GM19438 (cell line): ENCODE measurements around the gene PACSIN2.
"Not testable (repeated sequence)": the region's sequence is repeated elsewhere in the genome, so short reads cannot be mapped to it uniquely, and the experiment has no call there.

Source experiments
- ATAC-seq: cut with Tn5 transposase; IDR thresholded peaks from one replicate; pipeline ENCODE4 v1.9.1; 2021; ENCODE audit warnings: low read depth; ENCODE audit not compliant: unreplicated experiment

Gene PACSIN2

DNA sequence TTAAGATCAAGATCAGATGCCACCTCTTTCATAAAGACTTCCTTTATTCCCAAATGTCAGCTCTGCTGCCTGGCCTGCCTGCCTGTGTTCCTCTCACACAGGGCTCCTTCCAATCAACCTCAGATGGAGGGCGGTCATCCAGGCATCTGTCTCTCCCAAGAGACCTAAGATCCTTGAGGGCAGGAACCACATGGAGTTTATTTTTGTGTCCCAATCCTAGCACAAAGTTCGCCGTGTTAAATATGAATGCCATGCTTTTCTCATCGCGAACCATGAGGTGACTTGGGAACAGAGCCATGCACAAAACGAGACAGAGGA is 85.2 kb downstream of the PACSIN2 start:
- ATAC-seq, result no peak

DNA sequence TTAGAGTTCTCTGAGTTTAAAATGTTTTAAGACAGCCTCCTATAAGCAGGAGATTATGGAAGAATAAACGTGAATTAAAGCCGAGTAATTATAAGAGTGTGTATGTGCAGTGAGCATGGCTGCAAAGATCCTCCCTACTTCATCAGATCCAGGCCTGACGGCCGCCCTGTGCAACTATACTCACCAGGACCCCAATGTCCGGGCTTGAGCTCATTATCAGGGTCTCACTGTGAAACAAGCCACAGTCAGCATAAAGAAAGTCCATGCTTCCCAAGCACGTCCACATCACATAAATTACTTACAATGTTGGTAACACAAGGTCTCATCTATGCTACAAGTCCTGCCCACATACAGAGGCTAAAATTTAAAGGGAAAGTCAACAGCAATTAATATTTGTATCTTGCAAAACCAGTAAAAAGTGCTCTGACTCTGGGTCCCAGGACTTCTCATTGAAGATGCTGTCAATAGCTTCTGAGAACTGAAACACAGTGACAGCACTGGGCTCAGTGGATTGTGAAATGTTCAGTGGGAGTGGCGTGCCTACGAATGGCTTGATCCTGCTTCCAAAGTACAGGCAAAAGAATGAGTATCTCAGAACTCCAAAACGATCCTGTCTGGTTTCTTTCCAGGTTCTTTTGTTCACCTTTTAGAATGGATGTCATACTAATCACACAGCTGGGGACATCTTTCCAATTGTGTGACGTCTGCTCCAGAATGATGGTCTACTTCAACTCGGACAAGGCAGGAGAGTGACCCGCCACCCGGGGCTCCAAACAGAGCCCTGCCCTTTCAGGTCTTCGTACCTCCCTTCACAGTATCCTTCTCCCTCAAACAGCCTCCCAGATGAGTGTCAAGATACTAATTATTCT is 85.7 kb downstream of the PACSIN2 start:
- no peak for ATAC-seq

DNA sequence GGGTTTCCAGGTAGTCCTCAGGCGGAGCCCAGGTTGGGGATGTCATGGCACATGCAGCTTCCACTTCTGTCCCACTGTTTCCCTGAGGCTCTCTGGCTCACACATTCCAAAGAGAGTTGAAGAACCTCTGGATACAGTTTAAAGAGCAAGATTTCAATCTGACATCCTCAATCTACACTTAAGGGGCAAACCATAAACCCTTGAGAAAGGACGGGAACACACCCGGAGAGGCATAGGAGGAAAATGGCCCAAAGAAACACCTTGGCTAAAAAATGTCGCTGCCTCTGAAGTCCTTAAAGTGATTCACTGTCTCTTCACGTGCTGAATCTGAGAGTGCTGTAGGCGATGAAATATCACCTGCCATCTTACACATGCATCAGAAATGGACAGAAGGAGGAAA is 87.0 kb downstream of the PACSIN2 start:
- ATAC-seq, result no peak

DNA sequence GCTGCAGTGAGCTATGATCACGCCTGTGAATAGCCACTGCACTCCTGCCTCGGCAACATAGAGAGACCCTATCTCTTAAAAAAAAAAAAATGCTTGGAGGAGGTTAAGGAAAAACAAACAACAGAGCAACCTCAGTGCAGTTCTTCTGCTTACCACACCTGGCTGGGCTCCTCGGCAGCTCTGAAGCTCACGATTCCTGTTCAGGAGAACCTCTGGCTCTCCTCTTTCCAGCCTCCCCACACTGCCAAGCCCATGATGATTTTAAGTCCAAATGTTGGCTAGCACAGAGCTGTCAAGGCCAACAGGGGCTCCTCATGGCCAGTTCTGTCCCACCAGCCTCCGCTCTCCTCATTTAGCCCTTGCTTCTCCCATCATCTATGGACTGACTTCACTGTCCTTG is 88.2 kb downstream of the PACSIN2 start:
- no peak for ATAC-seq

DNA sequence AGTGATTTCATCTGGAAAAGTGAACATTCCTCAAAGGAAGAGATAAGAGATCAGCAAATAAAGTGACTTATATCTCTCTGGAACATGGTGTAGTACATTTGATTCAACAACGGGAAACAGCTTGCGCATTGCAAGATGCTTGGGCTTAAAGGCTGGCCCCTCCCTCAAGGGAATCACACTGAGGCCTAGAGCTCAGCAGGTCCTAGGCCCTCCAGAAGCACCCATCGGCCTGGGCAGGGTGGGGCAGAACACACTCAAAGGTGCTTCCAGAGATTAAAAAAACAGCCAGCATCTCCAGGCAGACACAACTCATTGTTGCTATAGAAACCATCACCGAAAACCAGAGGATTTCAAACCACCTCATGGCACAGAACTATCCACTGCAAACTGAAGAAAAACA is 88.8 kb downstream of the PACSIN2 start:
- ATAC-seq, result no peak

DNA sequence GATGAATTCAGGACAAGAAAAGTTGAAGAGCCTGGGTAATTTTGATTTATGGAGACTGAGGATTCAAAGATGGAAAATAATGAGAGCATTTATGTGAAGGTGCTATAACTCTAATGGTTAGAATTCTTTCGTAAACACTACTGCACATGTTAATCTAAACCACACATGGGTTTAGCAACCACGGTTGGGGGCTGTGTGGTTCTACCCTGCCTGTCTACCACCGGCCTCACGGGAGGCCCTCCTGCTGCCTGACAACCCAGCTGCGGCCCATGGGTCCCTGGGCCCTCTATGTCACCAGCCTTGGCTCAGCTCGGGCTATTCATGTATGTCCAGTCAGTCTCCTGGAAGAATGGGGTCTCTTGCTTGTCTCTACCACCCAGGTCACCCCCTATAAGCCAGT is 89.4 kb downstream of the PACSIN2 start:
- no peak for ATAC-seq

DNA sequence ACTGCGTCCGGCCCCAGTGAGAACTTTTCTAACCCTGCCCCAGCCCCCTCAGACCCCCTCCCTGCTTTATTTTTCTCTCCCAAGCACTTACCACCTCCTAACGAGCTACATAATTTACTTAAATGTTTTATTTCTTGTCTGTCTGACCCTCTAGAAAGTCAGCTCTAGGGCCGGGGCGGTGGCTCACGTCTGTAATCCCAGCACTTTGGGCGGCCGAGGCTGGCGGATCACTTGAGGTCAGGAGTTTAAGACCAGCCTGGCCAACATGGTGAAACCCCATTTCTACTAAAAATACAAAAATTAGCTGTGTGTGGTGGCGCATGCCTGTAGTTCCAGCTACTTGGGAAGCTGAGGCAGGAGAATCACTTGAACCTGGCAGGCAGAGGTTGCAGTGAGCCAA is 89.9 kb downstream of the PACSIN2 start:
- not testable (repeated sequence) for ATAC-seq

DNA sequence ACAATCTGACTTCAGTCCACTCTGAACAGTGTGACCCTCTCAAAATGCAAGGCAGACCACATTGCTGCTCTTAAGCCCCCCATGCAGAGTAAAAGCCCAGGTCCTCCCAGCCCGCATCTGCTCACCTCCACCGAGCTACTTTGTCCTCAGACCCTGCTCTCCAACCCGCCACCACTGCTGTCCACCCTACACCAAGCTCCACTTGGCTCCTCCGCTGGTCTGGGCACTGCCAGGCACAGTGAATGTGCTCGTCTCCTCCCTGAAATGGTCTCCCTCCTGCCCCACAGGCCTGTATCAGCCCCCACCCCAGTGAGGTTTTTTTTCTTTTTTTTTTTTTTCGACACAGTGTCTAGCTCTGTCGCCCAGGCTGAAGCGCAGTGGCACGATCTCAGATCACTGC is 90.5 kb downstream of the PACSIN2 start:
- no peak for ATAC-seq

DNA sequence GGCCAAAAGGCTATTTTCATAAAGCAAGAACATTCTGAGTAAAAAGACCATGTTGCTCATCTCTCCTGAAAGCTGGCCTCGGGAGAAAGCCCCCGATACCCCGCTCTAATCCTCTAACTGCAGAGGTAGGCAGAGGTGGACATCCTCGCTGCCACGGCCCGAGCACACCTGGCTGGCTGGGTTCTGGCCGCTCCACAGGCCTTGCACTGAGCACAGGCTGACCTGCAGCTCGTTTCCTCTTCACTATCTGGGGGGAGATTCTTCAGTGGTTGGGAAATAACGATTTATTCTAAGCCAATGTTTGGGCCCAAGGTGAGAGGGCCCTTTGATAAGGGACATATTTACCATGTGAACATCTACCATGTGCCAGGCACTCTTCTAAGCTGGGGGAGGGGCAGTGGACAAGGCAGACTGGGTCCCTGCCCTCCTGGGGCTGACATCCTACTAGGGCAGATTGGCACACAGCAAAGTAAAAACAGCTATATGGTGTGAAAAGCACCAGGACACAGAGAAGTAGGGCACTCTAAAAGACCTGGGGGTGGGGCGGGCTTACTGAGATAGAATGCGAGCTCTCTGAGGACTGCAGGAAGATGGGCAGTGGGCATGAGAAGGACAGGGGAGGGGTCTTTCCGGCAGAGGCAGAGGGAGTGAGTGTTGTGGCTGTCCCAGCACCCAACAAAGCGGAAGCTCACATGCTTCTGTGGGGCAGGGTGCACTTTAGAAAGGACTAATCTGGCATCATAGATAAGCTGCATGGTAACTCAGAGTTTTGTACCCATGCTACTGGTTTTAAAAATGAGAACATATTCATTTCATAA is 92.4 kb downstream of the PACSIN2 start:
- ATAC-seq, result no peak

DNA sequence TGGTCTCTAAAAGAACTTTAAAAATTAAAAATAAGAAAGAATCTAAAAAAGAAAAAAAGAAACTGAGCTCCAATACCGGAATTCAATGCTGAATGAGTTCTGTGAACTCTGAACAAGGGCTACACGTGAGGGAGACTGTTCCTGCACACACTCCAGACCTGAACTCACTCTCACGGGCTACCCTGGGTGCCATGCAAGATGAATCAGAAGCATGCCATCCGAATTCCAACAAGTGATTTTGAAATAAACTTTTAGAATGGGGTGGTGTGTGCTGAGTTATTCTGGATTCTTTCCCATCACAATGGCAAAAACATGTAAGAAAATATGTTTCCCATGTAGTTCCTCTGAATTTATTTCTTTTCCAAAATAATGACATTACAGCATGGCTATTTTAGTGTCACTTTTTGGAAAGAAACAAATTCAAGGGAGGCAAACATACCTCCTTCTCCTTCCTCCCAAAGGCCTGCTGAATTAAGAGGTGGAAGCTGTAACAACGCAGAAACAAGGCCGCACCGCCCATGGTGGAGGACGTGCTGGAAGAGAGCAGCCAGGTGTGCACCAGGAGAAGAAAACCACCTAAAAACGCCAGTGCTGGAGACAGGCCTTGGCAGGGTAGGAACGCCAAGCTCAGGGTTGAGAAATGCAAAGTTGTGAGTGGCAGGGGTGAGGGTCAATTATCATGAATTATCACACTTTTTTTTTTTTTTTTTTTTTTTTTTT is 94.7 kb downstream of the PACSIN2 start:
- no peak for ATAC-seq

DNA sequence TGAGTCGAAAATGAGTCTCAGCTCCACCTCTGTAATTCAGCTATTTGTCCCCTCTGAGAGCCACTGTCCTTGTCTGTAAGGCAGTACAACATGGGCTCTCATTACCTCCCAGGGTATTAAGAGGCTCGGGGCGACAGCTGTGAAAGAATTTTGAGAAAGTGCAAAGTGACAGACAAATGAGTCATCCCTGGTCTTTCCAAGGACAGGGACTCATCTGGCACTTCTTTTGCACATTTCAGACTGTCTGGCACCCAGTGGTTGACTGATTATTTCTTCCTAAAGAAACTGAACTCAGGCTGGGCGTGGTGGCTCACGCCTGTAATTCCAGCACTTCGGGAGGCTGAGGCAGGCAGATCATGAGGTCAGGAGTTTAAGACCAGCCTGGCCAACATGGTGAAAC is 95.8 kb downstream of the PACSIN2 start:
- ATAC-seq, result no peak

DNA sequence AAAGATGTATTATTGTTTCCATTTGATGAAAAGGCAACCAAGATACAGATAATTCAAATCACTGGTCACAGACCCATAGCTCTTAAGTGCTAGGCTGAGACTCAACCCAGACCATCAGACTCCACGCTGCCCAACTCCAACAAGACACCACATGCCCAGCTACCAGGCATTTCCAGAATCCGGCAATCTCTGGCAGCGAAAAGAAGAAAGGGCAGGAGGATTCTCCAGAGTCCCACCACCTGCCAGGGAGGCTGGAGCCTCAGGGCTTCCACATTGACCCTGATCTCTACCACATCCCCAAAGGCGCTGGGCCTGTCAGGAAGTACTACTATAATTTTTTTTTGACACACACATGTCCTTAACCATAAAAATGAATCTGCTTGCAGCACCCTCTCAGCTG is 96.4 kb downstream of the PACSIN2 start:
- ATAC-seq, result no peak

DNA sequence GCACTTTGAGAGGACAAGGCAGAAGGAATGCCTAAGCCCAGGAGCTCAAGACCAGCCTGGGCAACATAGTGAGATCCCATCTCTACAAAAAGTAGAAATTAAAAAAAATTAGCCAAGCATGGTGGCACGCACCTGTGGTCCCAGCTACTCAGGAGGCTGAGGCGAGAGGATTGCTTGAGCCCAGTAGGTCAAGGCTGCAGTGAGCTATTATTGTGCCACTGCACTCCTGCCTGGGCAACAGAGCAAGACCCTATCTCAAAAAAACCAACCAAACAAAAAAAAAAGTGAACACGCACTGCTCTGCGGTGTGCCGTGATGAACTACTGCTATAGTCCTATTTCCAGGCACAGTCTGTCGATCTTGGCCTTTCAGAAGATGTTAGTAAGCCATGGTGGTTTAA is 97.6 kb downstream of the PACSIN2 start:
- not testable (repeated sequence) for ATAC-seq

DNA sequence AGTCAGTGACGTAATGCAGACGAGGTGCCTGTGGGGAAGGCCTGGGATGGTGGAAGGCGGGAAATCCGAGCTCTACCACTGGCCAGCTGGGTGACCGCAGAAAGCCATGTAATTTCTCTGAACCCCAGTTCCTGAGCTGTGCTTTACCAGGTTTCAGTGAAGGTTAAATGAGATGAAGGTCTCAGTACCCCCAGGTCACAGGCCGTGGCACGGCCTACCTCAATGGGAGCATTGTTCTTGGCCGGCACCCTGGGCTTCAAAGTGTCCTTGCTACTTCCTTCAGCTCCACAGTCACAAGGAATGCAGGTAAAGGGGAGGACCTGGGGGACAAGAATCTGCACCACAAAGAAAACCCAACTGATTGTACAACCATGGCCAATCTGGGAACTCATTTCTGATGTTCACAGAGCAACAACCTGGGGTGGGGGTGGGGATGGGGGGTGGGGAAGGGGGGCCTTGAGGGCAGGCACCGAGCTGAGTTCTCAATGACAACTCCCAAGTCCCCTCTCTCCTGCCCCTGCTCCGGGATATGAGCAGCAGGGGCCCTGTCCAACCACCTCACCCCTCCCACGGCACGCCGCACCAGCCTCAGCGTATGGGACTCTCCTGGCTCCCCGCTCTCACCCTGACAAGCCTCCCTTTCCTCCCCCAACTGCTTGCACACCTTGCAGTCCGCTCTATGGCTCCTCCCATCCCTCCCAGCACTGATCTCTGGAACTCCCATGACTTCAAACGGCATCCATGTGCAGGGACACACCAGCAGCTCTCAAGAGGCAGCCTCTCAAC is 98.8 kb downstream of the PACSIN2 start:
- no peak for ATAC-seq

DNA sequence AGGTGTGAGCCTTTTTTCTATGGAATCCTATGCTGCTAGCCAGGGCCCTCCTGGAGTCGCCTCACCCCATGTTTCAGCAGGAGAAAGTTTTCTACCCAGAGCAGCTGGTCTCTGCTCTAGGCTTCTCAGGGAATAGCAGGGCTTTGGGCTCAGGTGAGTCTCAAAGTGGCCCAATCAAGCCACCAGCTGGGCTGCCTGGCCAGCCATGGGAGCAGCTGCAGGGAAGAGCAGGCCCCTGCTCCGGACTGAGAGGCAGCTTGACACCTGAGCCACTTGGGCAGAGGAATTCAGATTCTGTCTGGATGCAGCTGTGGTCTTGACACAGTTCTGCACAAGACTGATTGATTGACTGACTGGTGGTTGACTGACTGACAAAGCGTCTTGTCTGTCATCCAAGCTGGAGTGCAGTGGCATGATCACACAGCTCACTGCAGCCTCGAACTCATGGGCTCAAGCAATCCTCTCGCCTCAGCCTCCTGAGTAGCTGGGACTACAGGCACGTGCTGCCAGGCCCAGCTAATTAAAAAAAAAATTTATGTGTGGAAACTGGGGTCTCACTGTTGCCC is 100.4 kb downstream of the PACSIN2 start:
- no peak for ATAC-seq

DNA sequence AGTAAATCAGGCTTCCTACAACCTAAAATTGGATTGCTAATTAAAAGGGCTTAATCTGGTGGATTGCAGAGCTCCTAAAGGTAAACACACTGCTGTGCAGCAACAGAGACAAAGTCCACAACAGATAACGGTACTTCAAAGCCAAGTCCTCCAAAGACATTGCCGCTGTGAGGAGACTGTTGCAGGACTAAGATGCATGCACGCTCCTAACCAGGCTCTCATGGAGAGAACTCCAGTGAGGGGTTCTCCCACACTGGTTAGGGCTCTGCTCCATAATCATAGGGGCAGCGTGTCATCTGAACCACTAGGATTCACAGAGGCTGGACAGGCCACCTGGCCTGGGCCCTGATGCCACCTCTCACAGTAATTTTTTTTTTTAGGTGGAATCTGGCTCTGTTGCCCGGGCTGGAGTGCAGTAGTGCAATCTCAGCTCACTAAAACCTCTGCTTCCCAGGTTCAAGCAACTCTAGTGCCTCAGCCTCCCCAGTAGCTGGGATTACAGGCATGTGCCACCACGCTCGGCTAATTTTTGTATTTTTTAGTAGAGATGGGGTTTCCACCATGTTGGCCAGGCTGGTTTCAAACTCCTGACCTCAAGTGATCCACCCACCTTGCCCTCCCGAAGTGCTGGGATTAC is 101.0 kb downstream of the PACSIN2 start:
- no peak for ATAC-seq

DNA sequence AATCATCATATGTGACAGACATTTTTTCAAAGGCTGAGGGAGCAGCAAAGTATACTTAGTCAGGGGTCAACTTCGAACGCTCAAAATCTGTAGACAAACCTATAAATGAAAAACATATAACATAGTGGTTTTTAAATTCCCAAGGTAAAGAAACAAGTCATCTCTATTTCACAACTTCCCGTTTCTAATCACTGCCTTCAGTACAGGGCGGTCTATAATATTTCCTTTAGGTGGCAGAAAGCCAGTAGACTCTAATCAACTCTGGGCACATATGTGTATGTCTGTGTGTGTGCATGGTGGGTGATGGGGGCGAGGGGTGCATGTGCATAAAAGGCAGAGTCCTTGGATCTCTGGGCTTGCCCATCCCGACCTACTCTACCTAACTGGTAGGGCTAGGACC is 102.9 kb downstream of the PACSIN2 start:
- ATAC-seq, result no peak

DNA sequence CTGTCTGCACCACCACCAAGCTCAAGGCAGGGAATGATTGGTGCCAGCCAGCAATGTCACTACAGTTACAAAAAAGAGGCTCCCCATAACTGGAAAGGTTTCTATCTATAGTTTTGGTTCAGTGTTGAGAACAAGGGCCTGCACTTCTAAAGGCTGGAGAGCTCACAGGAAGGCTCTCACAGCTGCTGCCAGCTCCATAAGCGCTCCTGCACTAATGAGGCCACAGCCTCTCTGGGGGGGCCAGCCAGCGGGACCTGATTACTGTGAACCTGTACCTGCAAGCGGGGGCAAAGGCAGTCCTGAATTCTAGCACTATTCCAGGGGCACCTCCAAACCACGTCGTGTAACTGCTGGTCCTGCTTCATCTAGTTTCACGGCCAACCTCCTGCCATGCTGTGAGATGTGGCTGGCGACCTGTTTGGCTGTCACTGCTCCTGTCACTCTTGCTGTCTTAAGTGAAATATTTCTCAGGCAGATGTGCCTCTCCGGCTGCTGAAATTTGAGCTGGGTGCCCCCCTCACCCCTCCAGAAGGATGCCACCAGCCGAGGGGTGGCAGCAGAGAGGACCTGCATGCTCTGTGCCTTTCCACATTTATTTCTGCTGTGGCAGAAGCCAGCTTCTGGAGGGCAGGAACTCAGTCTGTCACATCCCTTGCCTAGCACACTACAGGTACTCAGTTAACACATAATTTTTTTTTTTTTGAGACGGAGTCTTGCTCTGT is 104.6 kb downstream of the PACSIN2 start:
- no peak for ATAC-seq

DNA sequence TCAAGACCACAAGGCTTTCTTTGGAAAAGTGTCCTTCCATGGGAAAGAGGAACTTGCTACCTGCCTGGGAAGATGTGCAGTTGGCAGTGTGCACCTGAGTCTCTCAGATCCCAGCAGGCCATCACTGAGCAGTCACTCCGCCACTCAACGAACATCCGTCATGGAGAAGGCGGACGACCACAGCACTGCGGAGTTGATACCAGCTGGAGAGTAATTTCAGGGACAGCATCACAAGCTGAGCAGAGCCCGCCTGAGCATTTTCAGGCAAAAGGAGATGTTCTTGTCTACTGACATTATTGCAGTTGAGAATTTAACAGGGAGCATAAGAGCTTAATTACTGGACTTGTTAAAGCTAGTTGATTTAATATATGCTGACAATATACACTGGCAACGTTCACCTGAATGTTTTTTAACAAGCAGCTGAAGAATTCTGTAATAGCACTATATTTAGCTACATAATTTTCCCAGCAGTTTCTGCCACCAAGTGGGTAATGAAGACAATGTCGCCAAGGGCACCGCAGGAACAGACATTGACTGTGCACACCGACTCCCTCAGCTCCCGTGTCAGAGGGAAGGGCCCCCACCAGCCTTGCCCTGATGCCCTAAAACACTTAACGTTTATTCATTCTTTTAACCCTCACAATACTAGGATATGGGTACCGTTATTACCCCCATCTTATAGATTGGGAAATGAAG is 105.4 kb downstream of the PACSIN2 start:
- no peak for ATAC-seq
